Measurements from ENCODE around the gene ABCG1. TPM values are rescaled to one million over a fixed set of nuclear protein-coding genes. Genes with fewer than 3 reads are reported as not detected.

The ABCG1 gene
- total RNA-seq, 1 donor from 2014 or later, result 1.6 TPM

GRCh38 chr21:42287193-42288083, 68.5 kb downstream of the ABCG1 start:
- Mint-ChIP-seq H3K27ac (ENCODE audit: unreplicated experiment) (no peak overlapping the region), H3K36me3 (ENCODE audit: low read depth) (no peaks in the 10 kb centered on the region), H3K4me1 (ENCODE audit: low read depth) (peaks cover 8% of the 10 kb centered on the region), H3K4me3 (ENCODE audit: unreplicated experiment) (no peak overlapping the region), H3K9me3 (ENCODE audit: low read depth) (peaks cover 10% of the 10 kb centered on the region), H3K27me3 (ENCODE audit: low read depth) (peaks cover 9% of the 10 kb centered on the region)
- TF ChIP-seq CTCF (IDR thresholded peaks at IDR 0.05), result no peak
- DNase-seq (ENCODE audit: low spot score), result peak; percentile 78

- H3K36me3 Mint-ChIP-seq (ENCODE audit: low read depth), result no peaks in the 10 kb centered on the region
- H3K4me1 Mint-ChIP-seq (ENCODE audit: low read depth), result peaks cover 8% of the 10 kb centered on the region
- H3K27ac Mint-ChIP-seq (ENCODE audit: unreplicated experiment), result no peak overlapping the region
- TF ChIP-seq CTCF (IDR thresholded peaks at IDR 0.05), result no peak
- H3K4me3 Mint-ChIP-seq (ENCODE audit: unreplicated experiment), result no peak overlapping the region
- H3K27me3 Mint-ChIP-seq (ENCODE audit: low read depth), result peaks cover 7% of the 10 kb centered on the region
- peaks cover 10% of the 10 kb centered on the region for H3K9me3 Mint-ChIP-seq (ENCODE audit: low read depth)
- DNase-seq (ENCODE audit: low spot score), result no peak
These were observed 70.0 kb downstream of the ABCG1 start for GRCh38 chr21:42288962-42289361.

- Mint-ChIP-seq H3K4me1 (ENCODE audit: low read depth) (peaks cover 8% of the 10 kb centered on the region), H3K36me3 (ENCODE audit: low read depth) (no peaks in the 10 kb centered on the region), H3K9me3 (ENCODE audit: low read depth) (peaks cover 10% of the 10 kb centered on the region), H3K27me3 (ENCODE audit: low read depth) (peaks cover 10% of the 10 kb centered on the region), H3K27ac (ENCODE audit: unreplicated experiment) (no peak overlapping the region), H3K4me3 (ENCODE audit: unreplicated experiment) (no peak overlapping the region)
- no peak for TF ChIP-seq CTCF (IDR thresholded peaks at IDR 0.05)
- DNase-seq (ENCODE audit: low spot score), result peak; percentile 61
These were observed 71.0 kb downstream of the ABCG1 start for GRCh38 chr21:42289926-42290325.

GRCh38 chr21:42290505-42290904, 71.6 kb downstream of the ABCG1 start:
- no peak overlapping the region for H3K27ac Mint-ChIP-seq (ENCODE audit: unreplicated experiment)
- peaks cover 13% of the 10 kb centered on the region for H3K27me3 Mint-ChIP-seq (ENCODE audit: low read depth)
- no peak for DNase-seq (ENCODE audit: low spot score)
- H3K4me1 Mint-ChIP-seq (ENCODE audit: low read depth), result peaks cover 8% of the 10 kb centered on the region
- no peak for TF ChIP-seq CTCF (IDR thresholded peaks at IDR 0.05)
- no peaks in the 10 kb centered on the region for H3K36me3 Mint-ChIP-seq (ENCODE audit: low read depth)
- H3K9me3 Mint-ChIP-seq (ENCODE audit: low read depth), result peaks cover 10% of the 10 kb centered on the region
- H3K4me3 Mint-ChIP-seq (ENCODE audit: unreplicated experiment), result no peak overlapping the region

- H3K4me1 Mint-ChIP-seq (ENCODE audit: low read depth), result peaks cover 8% of the 10 kb centered on the region
These were observed 72.2 kb downstream of the ABCG1 start for GRCh38 chr21:42291003-42291750.

More at GRCh38 chr21:42291003-42291750, 72.2 kb downstream of the ABCG1 start:
- H3K27me3 Mint-ChIP-seq (ENCODE audit: low read depth), result peaks cover 19% of the 10 kb centered on the region
- no peak for TF ChIP-seq CTCF (IDR thresholded peaks at IDR 0.05)
- H3K9me3 Mint-ChIP-seq (ENCODE audit: low read depth), result peaks cover 10% of the 10 kb centered on the region
- DNase-seq (ENCODE audit: low spot score), result peak; percentile 87
- H3K36me3 Mint-ChIP-seq (ENCODE audit: low read depth), result no peaks in the 10 kb centered on the region
- peak overlapping the region; percentile 12 for H3K27ac Mint-ChIP-seq (ENCODE audit: unreplicated experiment)
- no peak overlapping the region for H3K4me3 Mint-ChIP-seq (ENCODE audit: unreplicated experiment)

Measured in chondrocyte (in vitro differentiated cells).